ENCODE measurements around the gene KRT72.

Gene KRT72

GRCh38 chr12:52627395-52628110, 26.3 kb upstream of the KRT72 start:
- Histone ChIP-seq H4K20me1 (ENCODE audit: low read depth, low read length) (no peaks in the 10 kb centered on the region), H3K27me3 (ENCODE audit: low read length) (no peaks in the 10 kb centered on the region), H3K9me2 (replicated peaks; ENCODE audit: insufficient read depth, low read length) (no peaks in the 10 kb centered on the region), H3F3A (ENCODE audit: insufficient read depth) (no peaks in the 10 kb centered on the region), H3K27ac (ENCODE audit: low read depth, low read length) (no peak overlapping the region), H3K4me3 (ENCODE audit: insufficient read depth, low read length, poor library complexity, severe bottlenecking) (no peak overlapping the region), H3K36me3 (ENCODE audit: low read length) (no peaks in the 10 kb centered on the region), H3K9me3 (ENCODE audit: insufficient read depth, low read length) (no peaks in the 10 kb centered on the region), H3K79me2 (ENCODE audit: insufficient read depth, low read length) (no peaks in the 10 kb centered on the region), H3K9ac (ENCODE audit: low read length) (no peak overlapping the region), H3K4me2 (ENCODE audit: low read depth, low read length, poor library complexity, severe bottlenecking) (no peak overlapping the region), H2AFZ (ENCODE audit: low read depth, low read length, severe bottlenecking) (no peak overlapping the region)
- TF ChIP-seq CTCF (IDR thresholded peaks at IDR 0.05; ENCODE audit: insufficient read depth, low read length, poor library complexity, severe bottlenecking), result no peak
- no peak for TF ChIP-seq EZH2phosphoT487 (conservative IDR thresholded peaks at IDR 0.05; ENCODE audit: low read length)

GRCh38 chr12:52622349-52622748, 21.1 kb upstream of the KRT72 start:
- no peak overlapping the region for H2AFZ ChIP-seq (ENCODE audit: low read depth, low read length, severe bottlenecking)
- no peaks in the 10 kb centered on the region for H3K79me2 ChIP-seq (ENCODE audit: insufficient read depth, low read length)
- H3K9me2 ChIP-seq (replicated peaks; ENCODE audit: insufficient read depth, low read length), result no peaks in the 10 kb centered on the region
- H3K9ac ChIP-seq (ENCODE audit: low read length), result no peak overlapping the region
- H3K9me3 ChIP-seq (ENCODE audit: insufficient read depth, low read length), result no peaks in the 10 kb centered on the region
- no peaks in the 10 kb centered on the region for H3K27me3 ChIP-seq (ENCODE audit: low read length)
- H3F3A ChIP-seq (ENCODE audit: insufficient read depth), result no peaks in the 10 kb centered on the region
- H4K20me1 ChIP-seq (ENCODE audit: low read depth, low read length), result no peaks in the 10 kb centered on the region
- no peak overlapping the region for H3K4me3 ChIP-seq (ENCODE audit: insufficient read depth, low read length, poor library complexity, severe bottlenecking)
- H3K27ac ChIP-seq (ENCODE audit: low read depth, low read length), result no peak overlapping the region
- no peaks in the 10 kb centered on the region for H3K36me3 ChIP-seq (ENCODE audit: low read length)
- no peak overlapping the region for H3K4me2 ChIP-seq (ENCODE audit: low read depth, low read length, poor library complexity, severe bottlenecking)
- no peak for TF ChIP-seq CTCF (IDR thresholded peaks at IDR 0.05; ENCODE audit: insufficient read depth, low read length, poor library complexity, severe bottlenecking)

- Histone ChIP-seq H2AFZ (ENCODE audit: low read depth, low read length, severe bottlenecking) (no peak overlapping the region), H3K4me2 (ENCODE audit: low read depth, low read length, poor library complexity, severe bottlenecking) (no peak overlapping the region), H3K79me2 (ENCODE audit: insufficient read depth, low read length) (no peaks in the 10 kb centered on the region), H3K27ac (ENCODE audit: low read depth, low read length) (no peak overlapping the region), H3K36me3 (ENCODE audit: low read length) (no peaks in the 10 kb centered on the region), H3K9me2 (replicated peaks; ENCODE audit: insufficient read depth, low read length) (no peaks in the 10 kb centered on the region), H3F3A (ENCODE audit: insufficient read depth) (no peaks in the 10 kb centered on the region), H3K9ac (ENCODE audit: low read length) (no peak overlapping the region), H3K4me3 (ENCODE audit: insufficient read depth, low read length, poor library complexity, severe bottlenecking) (no peak overlapping the region), H3K27me3 (ENCODE audit: low read length) (no peaks in the 10 kb centered on the region), H3K9me3 (ENCODE audit: insufficient read depth, low read length) (no peaks in the 10 kb centered on the region), H4K20me1 (ENCODE audit: low read depth, low read length) (no peaks in the 10 kb centered on the region)
- no peak for TF ChIP-seq EZH2phosphoT487 (conservative IDR thresholded peaks at IDR 0.05; ENCODE audit: low read length)
- TF ChIP-seq CTCF (IDR thresholded peaks at IDR 0.05; ENCODE audit: insufficient read depth, low read length, poor library complexity, severe bottlenecking), result no peak
Observed at GRCh38 chr12:52618866-52619265, 17.6 kb upstream of the KRT72 start.
